ACC112 (cell line): Measurements from ENCODE around the gene GRIFIN.

ENCODE experiments used
- H2AFZ ChIP-seq: fragments of 200-600 bp; sonication (generic); one replicate; pipeline ENCODE4 v1.6.0; 2017; ENCODE audit warnings: antibody characterized with exemption, low read length; ENCODE audit not compliant: unreplicated experiment
- H3K27ac ChIP-seq: fragments of 200-600 bp; sonication (generic); 2 replicates; pipeline ENCODE4 v1.5.1; 2014; ENCODE audit warnings: low read depth, mild to moderate bottlenecking, antibody characterized with exemption, low read length, moderate library complexity
- H3K27me3 ChIP-seq: fragments of 200-600 bp; sonication (generic); 2 replicates; pipeline ENCODE4 v1.6.1; 2014; ENCODE audit warnings: mild to moderate bottlenecking, antibody characterized with exemption, low read length, moderate library complexity, mixed read lengths; ENCODE audit not compliant: insufficient read depth
- H3K36me3 ChIP-seq: fragments of 200-600 bp; sonication (generic); 2 replicates; pipeline ENCODE4 v1.6.1; 2016; ENCODE audit warnings: mild to moderate bottlenecking, antibody characterized with exemption, low read length, moderate library complexity, mixed read lengths; ENCODE audit not compliant: insufficient read depth
- H3K4me1 ChIP-seq: fragments of 200-600 bp; sonication (generic); one replicate; pipeline ENCODE4 v1.6.1; 2016; ENCODE audit warnings: low read length, mixed read lengths; ENCODE audit not compliant: insufficient read depth, unreplicated experiment, control insufficient read depth
- H3K4me3 ChIP-seq: fragments of 200-600 bp; sonication (generic); 2 replicates; pipeline ENCODE4 v1.5.1; 2014; ENCODE audit warnings: mild to moderate bottlenecking, low read depth, low read length
- H3K79me2 ChIP-seq: fragments of 200-600 bp; sonication (generic); one replicate; pipeline ENCODE4 v1.6.0; 2016; ENCODE audit warnings: low read length; ENCODE audit not compliant: control insufficient read depth, unreplicated experiment, insufficient read depth

The GRIFIN gene

DNA sequence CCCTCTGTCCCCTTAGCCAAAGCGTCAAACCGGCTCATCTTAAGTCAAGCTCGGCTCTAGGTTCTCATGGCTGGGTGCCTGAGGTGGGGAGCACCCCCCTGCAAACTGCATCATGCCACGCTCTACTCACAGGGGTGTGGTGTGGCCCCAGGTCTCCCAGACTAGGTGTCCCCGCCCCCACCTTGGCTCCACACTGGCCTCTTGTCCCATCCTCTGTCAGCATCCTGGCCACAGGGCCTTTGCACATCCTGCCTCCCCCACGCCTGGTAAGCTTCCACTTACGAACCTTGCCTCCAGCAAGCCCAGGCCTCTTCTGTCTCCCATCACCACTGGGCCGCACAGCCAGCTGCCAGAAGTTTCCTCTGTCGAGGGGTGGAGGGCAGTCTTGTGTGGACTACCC, 20.2 kb upstream of the GRIFIN start:
- no peak overlapping the region for H3K4me3 ChIP-seq
- peaks cover 13% of the 10 kb centered on the region for H3K4me1 ChIP-seq
- no peaks in the 10 kb centered on the region for H3K79me2 ChIP-seq
- no peak overlapping the region for H3K27ac ChIP-seq
- H3K36me3 ChIP-seq = no peaks in the 10 kb centered on the region
- H3K27me3 ChIP-seq = no peaks in the 10 kb centered on the region
- H2AFZ ChIP-seq = no peak overlapping the region

DNA sequence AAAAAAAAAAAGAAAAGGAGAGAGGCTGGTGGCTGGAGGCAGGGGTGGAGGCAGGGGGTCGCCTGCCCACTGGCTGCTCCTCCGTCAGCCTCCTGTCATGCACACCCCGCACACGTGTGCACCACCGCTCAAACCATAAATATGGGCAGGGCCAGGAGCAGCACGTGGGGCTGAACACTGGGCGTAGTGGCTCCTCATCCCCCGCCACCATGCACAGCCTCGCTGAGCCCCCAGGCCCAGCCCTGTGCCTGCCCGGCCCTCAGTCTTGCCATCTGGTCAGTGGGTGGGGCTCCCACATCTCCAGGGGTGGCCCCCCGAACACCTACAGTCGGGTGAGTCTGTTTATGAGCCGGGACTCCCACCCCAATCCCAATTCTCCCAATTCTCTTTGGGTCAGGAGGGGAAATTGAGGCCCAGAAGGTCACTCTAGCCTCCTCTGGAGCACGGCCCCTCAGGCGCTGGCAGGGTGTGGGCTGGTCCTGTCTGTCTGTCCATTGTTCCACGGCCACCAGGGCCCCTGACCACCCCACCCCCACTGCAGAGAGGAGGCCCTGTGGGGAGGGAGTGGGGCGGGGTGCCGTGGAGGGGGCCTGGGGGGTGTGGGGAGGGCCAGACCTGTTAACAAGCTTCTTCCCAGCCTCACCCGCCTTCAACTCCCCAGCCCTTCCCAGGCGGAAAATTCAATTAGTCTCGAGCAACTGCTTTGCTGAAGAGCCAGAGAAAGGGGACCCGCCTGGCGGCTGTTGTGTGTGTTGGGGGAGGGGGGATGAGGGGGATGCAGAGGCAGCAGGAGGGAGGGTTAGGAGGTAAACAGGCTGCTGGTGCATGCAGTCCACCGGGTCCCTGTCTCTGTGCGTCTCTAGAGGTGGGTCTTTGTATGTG, 19.5 kb upstream of the GRIFIN start:
- no peaks in the 10 kb centered on the region for H3K27me3 ChIP-seq
- no peak overlapping the region for H3K27ac ChIP-seq
- no peaks in the 10 kb centered on the region for H3K36me3 ChIP-seq
- H3K4me3 ChIP-seq = no peak overlapping the region
- peaks cover 13% of the 10 kb centered on the region for H3K4me1 ChIP-seq
- H3K79me2 ChIP-seq = no peaks in the 10 kb centered on the region
- H2AFZ ChIP-seq = no peak overlapping the region

DNA sequence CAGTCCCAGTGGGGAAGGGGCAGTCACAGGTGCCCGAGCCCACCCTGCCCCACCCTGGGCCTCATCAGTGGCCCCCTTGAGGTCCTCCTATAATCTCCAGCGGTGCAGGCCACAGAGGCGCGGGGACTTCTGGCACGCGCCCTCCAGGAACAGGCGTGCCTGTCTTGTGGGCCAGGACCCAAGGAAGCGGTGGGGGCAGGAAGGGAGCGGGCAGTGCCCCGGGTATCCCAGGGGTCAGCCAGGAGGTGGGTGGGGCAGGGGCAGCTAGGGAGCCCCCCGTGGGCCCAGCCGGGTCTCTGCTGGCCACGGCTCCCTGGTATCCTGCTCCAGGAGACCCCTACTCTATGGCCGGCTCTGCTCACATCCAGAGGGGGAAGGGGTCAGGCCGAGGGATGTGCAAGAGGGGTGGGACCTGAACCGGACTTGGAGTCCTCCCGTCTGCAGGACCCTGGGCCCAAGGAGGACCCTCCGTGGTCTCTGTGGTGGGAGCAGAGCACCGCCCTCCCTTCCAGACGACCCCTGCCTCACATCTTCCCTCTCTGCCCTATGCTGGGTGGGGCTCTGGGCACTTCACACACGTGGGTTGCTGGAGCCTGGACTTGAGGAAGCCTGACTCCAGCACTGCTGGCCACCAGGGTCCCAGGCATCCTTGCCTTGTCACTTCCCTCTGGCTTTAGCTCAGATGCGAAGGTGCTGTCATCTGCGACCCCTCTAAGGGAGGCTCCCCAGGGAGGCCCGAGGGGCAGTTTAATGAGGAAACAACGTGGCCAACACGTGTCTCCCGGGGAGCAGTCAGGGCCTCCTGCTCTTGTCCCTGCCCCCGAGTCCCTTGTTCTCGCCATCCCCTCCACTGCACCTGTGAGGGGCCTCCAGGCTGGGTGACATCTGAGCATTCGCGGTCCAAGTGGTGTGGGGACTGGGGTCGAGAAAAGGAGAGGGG, 18.3 kb upstream of the GRIFIN start:
- Histone ChIP-seq H3K27ac (no peak overlapping the region), H2AFZ (no peak overlapping the region), H3K4me1 (peaks cover 13% of the 10 kb centered on the region), H3K4me3 (no peak overlapping the region), H3K36me3 (no peaks in the 10 kb centered on the region), H3K79me2 (no peaks in the 10 kb centered on the region), H3K27me3 (no peaks in the 10 kb centered on the region)

DNA sequence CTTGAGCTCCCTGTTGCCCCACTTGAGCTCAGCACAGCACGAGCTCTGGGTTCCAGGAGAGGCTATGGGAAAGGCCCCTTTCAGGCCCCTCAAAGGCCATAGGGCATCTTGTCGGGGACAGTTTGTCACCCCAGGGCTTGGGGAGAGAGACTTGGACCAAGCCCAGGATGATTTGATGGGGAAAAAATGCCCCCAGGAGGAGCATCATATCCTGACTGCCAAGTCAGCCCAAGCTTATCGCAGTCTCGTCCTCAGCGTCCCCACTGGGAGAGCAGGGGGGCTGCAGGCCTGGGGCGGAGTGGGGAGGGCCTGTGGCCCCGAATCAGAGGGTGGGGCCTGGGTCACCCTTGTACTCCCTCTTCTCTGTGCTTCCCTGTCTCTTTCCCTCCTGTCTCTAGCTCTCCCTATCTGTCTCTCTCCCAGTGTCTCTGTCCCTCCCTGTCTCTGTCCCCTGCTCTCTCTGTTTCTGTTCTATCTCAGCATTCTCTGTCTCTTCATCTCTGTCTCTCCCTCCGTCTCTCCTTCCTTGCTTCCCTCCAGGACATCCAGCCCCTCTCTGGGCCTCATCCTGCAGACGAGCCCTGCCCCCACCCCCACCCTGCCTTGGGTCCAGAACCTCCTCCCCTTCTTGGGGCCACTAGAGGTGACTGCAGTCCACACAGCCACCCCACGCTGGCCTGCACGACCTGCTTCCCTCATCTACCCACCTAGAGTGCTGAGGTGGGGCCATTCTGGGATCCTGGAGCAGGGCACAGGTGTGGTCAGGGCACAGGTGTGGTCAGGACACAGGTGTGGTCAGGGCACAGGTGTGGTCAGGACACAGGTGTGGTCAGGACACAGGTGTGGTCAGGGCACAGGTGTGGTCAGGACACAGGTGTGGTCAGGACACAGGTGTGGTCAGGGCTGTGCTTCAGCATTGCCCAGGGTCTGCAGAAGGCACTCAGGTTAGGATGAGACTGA, 17.3 kb upstream of the GRIFIN start:
- Histone ChIP-seq H3K36me3 (no peaks in the 10 kb centered on the region), H3K4me3 (peak overlapping the region; percentile 53; the same call in 1 of the 2 replicates), H3K27ac (no peak overlapping the region), H3K4me1 (peaks cover 19% of the 10 kb centered on the region), H2AFZ (no peak overlapping the region), H3K79me2 (no peaks in the 10 kb centered on the region), H3K27me3 (no peaks in the 10 kb centered on the region)

DNA sequence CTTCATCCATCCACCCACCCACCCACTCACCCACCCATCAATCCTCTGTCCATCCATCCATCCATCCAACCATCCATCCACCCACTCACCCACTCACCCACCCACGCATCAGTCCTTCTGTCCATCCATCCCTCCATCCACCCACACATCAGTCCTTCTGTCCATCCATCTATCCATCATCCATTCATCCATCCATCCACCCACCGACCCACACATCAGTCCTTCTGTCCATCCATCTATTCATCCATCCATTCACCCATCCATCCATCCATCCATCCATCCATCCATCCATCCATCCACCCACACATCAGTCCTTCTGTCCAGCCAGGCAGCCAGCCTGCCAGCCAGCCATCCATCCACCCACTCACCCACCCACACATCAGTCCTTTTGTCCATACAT, 15.8 kb upstream of the GRIFIN start:
- Histone ChIP-seq H3K4me1 (peaks cover 33% of the 10 kb centered on the region), H3K79me2 (no peaks in the 10 kb centered on the region), H3K27ac (no peak overlapping the region), H3K27me3 (no peaks in the 10 kb centered on the region), H3K4me3 (no peak overlapping the region), H3K36me3 (no peaks in the 10 kb centered on the region), H2AFZ (no peak overlapping the region)

DNA sequence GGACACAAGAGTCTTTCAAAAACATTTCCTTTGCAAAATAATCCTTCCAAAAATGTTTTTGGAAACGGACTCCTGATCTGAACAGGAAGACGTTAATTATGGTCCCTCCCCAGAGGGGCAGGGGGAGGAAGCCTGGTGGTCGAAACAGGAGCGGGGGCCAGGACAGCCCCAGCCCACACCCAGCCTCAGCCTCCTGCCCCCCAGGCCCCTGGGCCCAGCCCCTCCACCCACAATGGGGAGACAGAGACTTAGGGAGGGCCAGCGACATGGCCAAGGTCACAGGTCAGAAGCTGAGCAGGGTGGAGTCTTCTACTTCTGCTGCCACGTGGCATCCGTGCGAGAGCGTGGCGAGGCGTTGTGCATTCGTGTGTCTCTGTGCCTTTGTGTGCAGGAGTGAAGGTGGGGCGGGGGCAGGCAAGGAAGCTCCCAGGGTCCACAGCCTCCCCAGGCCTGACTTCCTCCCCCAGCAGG, 14.0 kb upstream of the GRIFIN start:
- no peaks in the 10 kb centered on the region for H3K27me3 ChIP-seq
- no peak overlapping the region for H3K27ac ChIP-seq
- H2AFZ ChIP-seq = no peak overlapping the region
- H3K4me1 ChIP-seq = peaks cover 33% of the 10 kb centered on the region
- H3K36me3 ChIP-seq = no peaks in the 10 kb centered on the region
- no peak overlapping the region for H3K4me3 ChIP-seq
- H3K79me2 ChIP-seq = no peaks in the 10 kb centered on the region

DNA sequence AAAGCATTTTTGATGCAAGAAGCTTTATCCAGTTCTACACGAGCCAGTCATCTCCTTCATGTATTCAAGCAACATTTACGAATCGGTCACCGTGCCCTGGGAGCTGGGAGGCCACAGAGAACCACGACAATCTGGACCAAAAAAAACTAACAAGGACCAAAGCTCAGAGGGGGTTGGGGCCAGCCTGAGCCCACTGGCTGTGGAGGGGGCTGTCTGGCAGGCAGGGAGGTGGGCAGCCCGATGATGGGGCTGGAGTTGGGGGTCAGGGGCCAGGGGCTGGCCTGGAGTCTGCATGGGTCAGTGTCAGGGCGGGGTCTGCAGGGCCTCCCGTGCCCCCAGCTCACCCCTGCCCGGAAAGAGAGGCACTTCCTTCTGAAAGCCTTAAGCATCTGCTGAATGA, 12.5 kb upstream of the GRIFIN start:
- Histone ChIP-seq H3K27me3 (no peaks in the 10 kb centered on the region), H3K36me3 (no peaks in the 10 kb centered on the region), H3K4me1 (peaks cover 31% of the 10 kb centered on the region), H2AFZ (no peak overlapping the region), H3K79me2 (no peaks in the 10 kb centered on the region), H3K4me3 (no peak overlapping the region), H3K27ac (peak overlapping the region; percentile 15; the same call in 1 of the 2 replicates)

DNA sequence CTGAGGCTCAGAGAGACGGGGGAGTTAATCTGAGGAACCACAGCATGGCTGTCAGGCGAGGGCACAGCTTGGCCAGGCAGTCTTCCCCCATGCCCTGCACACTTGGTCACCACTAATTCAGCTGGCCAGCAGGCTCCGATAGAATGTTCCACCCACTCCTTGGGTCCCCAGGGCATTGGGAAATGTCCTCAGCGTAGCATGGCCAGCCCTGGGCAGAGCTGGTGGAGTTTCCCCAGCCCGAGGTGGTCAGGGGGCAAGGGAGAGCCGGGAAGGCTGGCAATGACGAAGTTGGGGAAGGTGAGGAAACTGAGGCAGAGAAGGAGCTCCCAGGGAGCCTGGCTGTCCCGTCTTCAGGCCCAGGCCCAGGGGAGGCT, 12.1 kb upstream of the GRIFIN start:
- H3K27ac ChIP-seq = peak overlapping the region; percentile 26; the same call in 1 of the 2 replicates
- H2AFZ ChIP-seq = no peak overlapping the region
- no peaks in the 10 kb centered on the region for H3K79me2 ChIP-seq
- no peaks in the 10 kb centered on the region for H3K27me3 ChIP-seq
- no peak overlapping the region for H3K4me3 ChIP-seq
- peaks cover 27% of the 10 kb centered on the region for H3K4me1 ChIP-seq
- no peaks in the 10 kb centered on the region for H3K36me3 ChIP-seq

DNA sequence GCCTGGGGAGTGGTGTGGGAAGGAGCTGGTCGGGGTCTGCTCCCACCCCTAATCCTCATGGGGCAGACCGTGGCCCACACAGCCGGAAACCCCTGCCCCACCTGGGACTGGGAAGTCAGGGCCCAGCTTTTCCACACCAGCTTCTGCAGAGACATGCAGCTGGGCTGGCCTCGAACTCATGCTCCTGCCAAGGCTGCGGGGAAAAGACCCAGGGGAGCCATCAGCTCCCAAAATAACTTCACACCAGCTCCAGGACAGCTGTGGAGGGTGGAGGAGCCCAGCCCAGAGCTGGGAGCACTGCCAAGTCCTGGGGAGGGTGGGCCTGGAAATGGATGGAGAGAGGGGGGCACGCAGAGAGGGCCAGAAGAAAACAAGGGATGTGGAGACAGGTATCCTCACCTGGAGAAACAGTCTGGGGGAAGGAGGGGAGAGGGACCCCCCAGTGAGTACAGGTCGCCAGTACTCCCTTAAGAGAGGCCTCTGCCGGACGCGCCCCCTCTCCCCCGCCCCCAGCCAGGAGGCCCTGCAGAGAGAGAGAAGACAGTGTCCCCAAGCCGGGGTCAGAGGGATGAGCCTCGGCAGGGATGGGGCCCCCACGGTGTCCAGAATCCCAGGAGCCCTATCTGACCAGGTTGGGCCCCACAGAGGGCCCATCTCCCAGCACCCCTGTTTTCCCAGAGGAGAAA, 11.5 kb upstream of the GRIFIN start:
- H3K4me3 ChIP-seq = no peak overlapping the region
- no peaks in the 10 kb centered on the region for H3K36me3 ChIP-seq
- peak overlapping the region; percentile 26; the same call in 1 of the 2 replicates for H3K27ac ChIP-seq
- H2AFZ ChIP-seq = no peak overlapping the region
- H3K4me1 ChIP-seq = peaks cover 21% of the 10 kb centered on the region
- no peaks in the 10 kb centered on the region for H3K27me3 ChIP-seq
- no peaks in the 10 kb centered on the region for H3K79me2 ChIP-seq
